ENCODE results near the gene TMEM248. TPM values are rescaled to one million over a fixed set of nuclear protein-coding genes. Genes with fewer than 3 reads are reported as not detected.

TMEM248 gene
- total and polyA plus RNA-seq, 2 donors (not counting 3 experiments of a cell fraction or from before 2014, with no cell fraction given) = 107 to 220 TPM

DNA sequence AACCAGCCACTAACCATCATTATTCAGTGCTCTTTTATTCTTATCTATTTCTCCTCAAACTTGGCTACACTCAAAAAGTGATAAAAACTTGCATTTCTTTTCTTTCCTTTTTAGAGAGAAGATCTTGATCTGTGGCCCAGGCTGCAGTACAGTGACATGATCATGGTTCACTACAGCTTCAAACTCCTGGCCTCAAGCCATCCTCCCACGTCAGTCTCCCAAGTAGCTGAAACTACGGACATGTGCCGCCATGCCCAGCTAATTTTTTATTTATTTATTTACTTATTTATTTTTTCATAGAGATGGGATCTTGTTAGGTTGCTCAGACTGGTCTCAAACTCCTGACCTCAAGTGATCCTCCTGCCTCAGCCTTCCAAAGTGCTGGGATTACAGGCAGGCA is 24.6 kb upstream of the TMEM248 start:
- dilution Hi-C loops (cut with MboI; ENCODE audit: extremely low pct_ligation_motif_present, low sequenced_read_pairs) = no loop called here
- H3K79me2 ChIP-seq (ENCODE audit: control insufficient read depth, insufficient read depth, low read length) = no peaks in the 10 kb centered on the region
- peaks cover 0 to 1% of the 10 kb centered on the region in 2 experiments for H3K36me3 ChIP-seq (ENCODE audit: control insufficient read depth in 2 of 2, extremely low read depth in 1 of 2, insufficient read depth in 2 of 2, low read length in 2 of 2)
- no peaks in the 10 kb centered on the region for H3K27me3 ChIP-seq (ENCODE audit: control insufficient read depth in 2 of 2, insufficient read depth in 2 of 2, low read length in 2 of 2)
- no peak overlapping the region for H3K4me3 ChIP-seq (replicated peaks in 1 of 3; ENCODE audit: insufficient read depth in 1 of 3, low read depth in 1 of 3, low read length in 3 of 3)
- H4K20me1 ChIP-seq (replicated peaks; ENCODE audit: control insufficient read depth, extremely low read depth, insufficient read depth, low read length) = no peaks in the 10 kb centered on the region
- H3K4me1 ChIP-seq (ENCODE audit: control insufficient read depth, extremely low read depth, insufficient read depth, low read length) = no peaks in the 10 kb centered on the region
- H3K9me1 ChIP-seq (replicated peaks; ENCODE audit: control insufficient read depth, extremely low read depth, insufficient read depth, low read length) = no peaks in the 10 kb centered on the region
- no peak for DNase-seq (ENCODE audit: low read depth, low spot score)
- H3K9me3 ChIP-seq (replicated peaks; ENCODE audit: control insufficient read depth, insufficient read depth, low read length) = no peaks in the 10 kb centered on the region
- intact Hi-C loops (cut with micrococcal nuclease) = no loop called here
- H3K4me2 ChIP-seq (ENCODE audit: insufficient read depth, low read length) = no peak overlapping the region
- BruUV-seq (replicated peaks) = no TSS peak
- CTCF ChIA-PET = no interaction called here
- POLR2A ChIA-PET = no interaction called here
- H3K27ac ChIP-seq (ENCODE audit: insufficient read depth, low read depth, low read length) = no peak overlapping the region
- H2AFZ ChIP-seq (ENCODE audit: low read depth, low read length) = no peak overlapping the region
- no peak for FAIRE-seq
- no peak overlapping the region for H3K9ac ChIP-seq (replicated peaks; ENCODE audit: extremely low read depth, insufficient read depth, low read length)
- TF ChIP-seq MYC (IDR thresholded peaks at IDR 0.05; ENCODE audit: low read depth, low read length) (no peak), POLR2A (IDR thresholded peaks at IDR 0.05; ENCODE audit: low read depth, low read length) (no peak), EZH2 (IDR thresholded peaks at IDR 0.05; ENCODE audit: borderline replicate concordance, low read depth, low read length, severe bottlenecking) (no peak), POLR2AphosphoS5 (IDR thresholded peaks at IDR 0.05; ENCODE audit: insufficient read depth, low read depth, low read length) (no peak), FOS (IDR thresholded peaks at IDR 0.05; ENCODE audit: borderline replicate concordance, insufficient read depth, low read length) (no peak), GATA2 (IDR thresholded peaks at IDR 0.05; ENCODE audit: insufficient read depth, insufficient read length, low read depth, low read length) (no peak), JUN (IDR thresholded peaks at IDR 0.05; ENCODE audit: borderline replicate concordance, insufficient read depth, insufficient read length, low read depth) (no peak)
- TF ChIP-seq, protein P1, sequence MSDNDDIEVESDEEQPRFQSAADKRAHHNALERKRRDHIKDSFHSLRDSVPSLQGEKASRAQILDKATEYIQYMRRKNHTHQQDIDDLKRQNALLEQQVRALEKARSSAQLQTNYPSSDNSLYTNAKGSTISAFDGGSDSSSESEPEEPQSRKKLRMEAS (IDR thresholded peaks at IDR 0.05; ENCODE audit: insufficient read depth, insufficient read length) = no peak
- TF ChIP-seq, protein P2, sequence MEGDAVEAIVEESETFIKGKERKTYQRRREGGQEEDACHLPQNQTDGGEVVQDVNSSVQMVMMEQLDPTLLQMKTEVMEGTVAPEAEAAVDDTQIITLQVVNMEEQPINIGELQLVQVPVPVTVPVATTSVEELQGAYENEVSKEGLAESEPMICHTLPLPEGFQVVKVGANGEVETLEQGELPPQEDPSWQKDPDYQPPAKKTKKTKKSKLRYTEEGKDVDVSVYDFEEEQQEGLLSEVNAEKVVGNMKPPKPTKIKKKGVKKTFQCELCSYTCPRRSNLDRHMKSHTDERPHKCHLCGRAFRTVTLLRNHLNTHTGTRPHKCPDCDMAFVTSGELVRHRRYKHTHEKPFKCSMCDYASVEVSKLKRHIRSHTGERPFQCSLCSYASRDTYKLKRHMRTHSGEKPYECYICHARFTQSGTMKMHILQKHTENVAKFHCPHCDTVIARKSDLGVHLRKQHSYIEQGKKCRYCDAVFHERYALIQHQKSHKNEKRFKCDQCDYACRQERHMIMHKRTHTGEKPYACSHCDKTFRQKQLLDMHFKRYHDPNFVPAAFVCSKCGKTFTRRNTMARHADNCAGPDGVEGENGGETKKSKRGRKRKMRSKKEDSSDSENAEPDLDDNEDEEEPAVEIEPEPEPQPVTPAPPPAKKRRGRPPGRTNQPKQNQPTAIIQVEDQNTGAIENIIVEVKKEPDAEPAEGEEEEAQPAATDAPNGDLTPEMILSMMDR (IDR thresholded peaks at IDR 0.05; ENCODE audit: extremely low read depth in 1 of 2, insufficient read depth in 1 of 2, low read depth in 1 of 2, low read length in 2 of 2) = no peak
